IPS DF 4.7 (cell line): ENCODE measurements around the gene RFNG.

Experiments
- DNase-seq: peaks from one replicate; pipeline ENCODE4 v3.0.0-alpha.2; 2013; ENCODE audit warnings: low spot score; ENCODE audit errors: extremely low read depth

Gene RFNG

GRCh38 chr17:82028246-82028645 lies 23.4 kb downstream of the RFNG start:
- DNase-seq: no peak

GRCh38 chr17:82025401-82026107 lies 26.1 kb downstream of the RFNG start:
- no peak for DNase-seq

GRCh38 chr17:82024859-82025258 lies 26.8 kb downstream of the RFNG start:
- DNase-seq: no peak

GRCh38 chr17:82023447-82024241 lies 28.0 kb downstream of the RFNG start:
- no peak for DNase-seq

GRCh38 chr17:82022981-82023446 lies 28.6 kb downstream of the RFNG start, which contains the start of gene LRRC45:
Gene LRRC45, plus strand, starts transcription at chr17:82023305. Its CDS starts 339 bp downstream, at chr17:82023644.
- peak; percentile 83 for DNase-seq

- DNase-seq: no peak
Measured at GRCh38 chr17:82022310-82022980, 29.2 kb downstream of the RFNG start, which contains the start of gene CENPX. Gene CENPX, minus strand, starts transcription at chr17:82022878. Its CDS starts 17 bp downstream, at chr17:82022861.

GRCh38 chr17:82021900-82022309 lies 29.7 kb downstream of the RFNG start:
- DNase-seq: no peak

GRCh38 chr17:82021107-82021899 lies 30.3 kb downstream of the RFNG start:
- no peak for DNase-seq

GRCh38 chr17:82020572-82021106 lies 31.0 kb downstream of the RFNG start:
- DNase-seq: no peak

GRCh38 chr17:82019690-82020571 lies 31.7 kb downstream of the RFNG start:
- DNase-seq: no peak

GRCh38 chr17:82018989-82019689 lies 32.5 kb downstream of the RFNG start:
- no peak for DNase-seq

GRCh38 chr17:82018152-82018988 lies 33.2 kb downstream of the RFNG start:
- no peak for DNase-seq

GRCh38 chr17:82017612-82018151 lies 33.9 kb downstream of the RFNG start:
- DNase-seq: no peak

- no peak for DNase-seq
Measured at GRCh38 chr17:82016875-82017459, 34.6 kb downstream of the RFNG start.

- DNase-seq: no peak
Measured at GRCh38 chr17:82016061-82016874, 35.3 kb downstream of the RFNG start.

- no peak for DNase-seq
Measured at GRCh38 chr17:82015311-82015971, 36.2 kb downstream of the RFNG start.
